Suppressor macrophage treated with lipopolysaccharide for 1 hour (primary cell): ENCODE measurements around the gene TRAF1.
A peak's percentile ranks its signal among the peaks of the same experiment; 100 is the strongest.

Experiments
- DNase-seq, 3 donors: peaks; one replicate each; pipeline ENCODE4 v3.0.0-alpha.2; 2020 to 2022

The TRAF1 gene

DNA sequence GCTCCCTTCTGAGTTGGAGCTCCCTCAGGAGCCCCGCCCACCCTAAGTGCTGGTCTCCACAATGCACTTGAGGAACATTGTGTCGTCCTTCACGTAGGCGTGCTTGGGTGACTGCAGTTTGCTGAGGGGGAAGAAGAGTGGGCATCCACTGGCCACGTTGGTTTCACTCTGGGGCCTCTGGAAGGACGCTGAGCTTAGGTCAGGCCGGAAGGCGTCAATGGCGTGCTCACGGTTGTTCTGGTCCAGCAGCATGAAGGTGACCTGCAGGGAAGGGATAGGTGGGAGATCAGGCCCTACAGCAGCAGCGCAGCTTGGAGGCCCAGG lies 21.7 kb downstream of the TRAF1 start:
- DNase-seq: peak; percentile 67 to 74 (median 73)

DNA sequence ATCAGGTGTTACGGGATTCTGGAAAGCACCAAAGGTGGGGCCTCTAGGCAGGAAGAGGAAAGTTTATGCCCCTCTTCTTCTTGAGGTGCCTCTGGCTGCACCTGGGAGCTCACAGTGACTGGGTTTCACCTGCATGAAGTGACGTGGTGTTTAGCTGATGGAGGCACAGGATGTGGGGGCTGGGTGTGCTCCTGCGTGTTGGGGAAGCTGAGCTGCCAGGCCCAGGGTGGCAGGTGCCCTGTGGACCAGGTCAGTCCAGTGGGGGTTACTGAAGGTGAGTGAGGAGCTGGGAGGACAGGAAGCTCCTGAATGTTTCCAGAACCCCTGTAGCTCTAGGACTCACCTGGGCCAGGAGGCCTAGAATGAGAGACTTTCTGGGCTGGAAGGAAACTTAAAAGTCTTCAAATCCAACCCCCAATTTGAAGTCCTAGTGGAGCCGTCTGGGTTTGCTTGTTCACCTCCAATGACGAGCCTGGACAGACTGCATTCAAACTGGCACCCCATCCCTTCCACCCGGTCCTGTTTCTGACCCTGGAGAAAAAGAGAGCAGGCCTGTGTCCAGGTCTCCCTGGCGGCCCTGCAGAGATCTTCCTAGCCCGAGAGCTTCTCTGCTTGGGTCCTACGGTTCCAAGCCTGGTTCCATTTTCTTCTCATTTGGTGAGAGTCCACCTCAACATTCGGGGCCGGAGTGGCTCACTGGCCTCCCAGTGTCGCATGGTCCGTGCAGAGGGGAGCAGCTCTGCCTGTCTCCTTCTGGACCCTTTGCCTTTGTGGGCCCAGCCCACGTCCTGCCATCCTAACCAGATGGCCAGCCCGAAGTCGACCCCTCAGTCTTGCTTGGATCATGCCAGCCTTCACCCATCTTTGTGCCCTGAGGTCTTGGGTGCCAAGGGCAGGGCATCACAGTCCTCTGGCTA lies 22.3 kb downstream of the TRAF1 start:
- peak; percentile 43 to 65 (median 59) for DNase-seq

DNA sequence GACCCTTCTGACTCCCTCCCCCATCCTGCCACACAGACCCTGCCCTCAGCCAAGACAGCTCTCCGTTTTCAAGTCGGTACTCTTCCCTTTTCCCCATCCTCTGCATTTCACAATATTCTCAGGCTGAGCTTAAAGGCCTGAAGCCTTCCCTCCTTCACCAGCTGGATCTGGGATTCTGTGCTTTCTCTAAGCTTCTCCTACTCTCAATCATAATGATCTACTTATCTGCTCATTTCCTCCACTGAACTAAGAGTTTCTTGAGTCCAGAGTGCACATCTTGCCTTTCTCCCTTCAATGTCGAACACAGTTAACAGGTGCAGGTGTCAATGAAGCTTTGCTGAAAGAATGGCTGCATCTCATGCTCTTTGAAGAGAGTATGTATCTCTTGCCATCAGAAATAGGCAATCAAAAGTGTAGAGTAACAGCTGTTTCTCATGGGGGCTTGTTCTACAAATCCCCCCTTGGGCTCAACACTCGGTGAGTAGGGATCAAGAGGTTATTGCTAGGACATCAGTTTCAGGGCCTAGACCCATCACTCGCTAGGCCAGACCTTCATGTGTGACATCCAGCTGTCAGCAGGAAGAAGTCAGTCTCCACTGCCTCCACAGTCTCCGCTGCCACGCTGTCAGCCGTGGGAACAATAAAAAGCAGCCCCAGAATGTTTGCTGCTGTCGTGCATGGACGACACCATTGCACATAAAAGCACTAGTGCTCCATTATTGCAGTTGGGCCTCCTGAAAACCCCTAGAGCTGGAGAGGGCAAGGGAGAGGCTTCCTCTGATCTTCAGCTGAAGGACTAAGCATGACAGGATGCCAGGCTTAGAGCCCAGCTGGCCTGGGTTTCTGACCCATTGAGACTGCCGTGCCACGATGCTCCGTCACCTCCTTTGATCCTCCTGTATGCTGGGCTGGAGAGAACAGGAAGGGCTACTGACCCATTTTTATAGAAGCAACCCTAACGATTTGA lies 23.7 kb downstream of the TRAF1 start:
- DNase-seq: peak in 2 of 3 donors; percentile 67 to 68

DNA sequence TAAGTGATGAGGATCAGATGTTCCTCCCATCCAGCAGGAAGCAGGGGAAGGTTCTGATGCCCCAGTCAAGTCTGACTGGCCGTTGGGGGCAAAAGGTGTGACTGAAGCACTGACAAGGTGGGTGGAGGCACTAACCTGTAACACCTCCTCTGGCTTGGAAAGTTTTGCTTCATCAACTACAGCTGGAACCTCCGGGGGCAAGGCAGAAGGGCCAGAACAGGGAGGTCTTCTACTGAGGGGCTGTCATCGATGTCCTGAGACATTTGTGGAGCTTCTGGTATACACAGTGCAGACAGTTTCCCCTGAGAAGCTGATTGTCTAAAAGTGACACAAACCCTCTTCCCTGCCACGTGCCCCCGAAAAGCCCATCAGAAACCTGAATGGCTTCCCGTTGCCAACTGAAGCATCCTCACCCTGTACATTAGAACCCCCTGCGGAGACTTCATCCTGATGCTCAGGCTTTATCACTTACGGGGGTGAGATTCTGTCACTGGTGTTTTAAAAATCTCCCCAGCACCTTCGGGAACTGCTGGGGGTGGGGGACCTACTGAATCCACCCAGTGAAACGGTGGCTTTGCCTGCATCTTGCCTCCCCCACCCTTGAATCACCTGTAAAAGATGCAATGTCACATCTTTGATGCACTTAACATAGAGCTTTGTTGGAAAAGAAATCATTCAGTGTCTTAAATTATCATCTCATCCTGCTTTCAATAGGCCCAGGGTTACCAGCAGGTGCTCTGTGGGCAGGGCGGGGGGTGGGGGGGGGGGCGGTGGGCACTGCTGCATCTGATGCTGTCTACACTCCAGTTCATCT lies 24.6 kb downstream of the TRAF1 start:
- DNase-seq: peak; percentile 33 to 66 (median 62)

DNA sequence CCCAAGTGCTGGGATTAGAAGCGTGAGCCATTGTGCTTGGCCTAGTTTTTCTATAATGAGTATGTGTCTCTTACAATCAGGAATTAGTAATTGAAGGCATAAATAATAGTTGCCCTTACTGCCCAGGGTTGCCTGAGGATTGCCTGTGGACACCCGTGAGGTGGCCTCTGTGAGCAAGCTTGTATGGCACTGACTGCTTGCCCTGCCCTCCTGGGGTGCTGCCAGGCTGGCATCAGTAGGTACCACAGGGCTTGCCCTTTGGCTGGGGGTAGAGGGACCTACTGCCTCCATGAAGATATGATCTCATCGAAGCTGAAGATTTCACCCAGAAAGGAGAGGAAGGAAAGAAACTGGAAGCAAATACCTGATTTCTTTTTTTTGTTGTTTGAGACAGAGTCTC lies 25.8 kb downstream of the TRAF1 start:
- DNase-seq: peak; percentile 47 to 72 (median 61)

DNA sequence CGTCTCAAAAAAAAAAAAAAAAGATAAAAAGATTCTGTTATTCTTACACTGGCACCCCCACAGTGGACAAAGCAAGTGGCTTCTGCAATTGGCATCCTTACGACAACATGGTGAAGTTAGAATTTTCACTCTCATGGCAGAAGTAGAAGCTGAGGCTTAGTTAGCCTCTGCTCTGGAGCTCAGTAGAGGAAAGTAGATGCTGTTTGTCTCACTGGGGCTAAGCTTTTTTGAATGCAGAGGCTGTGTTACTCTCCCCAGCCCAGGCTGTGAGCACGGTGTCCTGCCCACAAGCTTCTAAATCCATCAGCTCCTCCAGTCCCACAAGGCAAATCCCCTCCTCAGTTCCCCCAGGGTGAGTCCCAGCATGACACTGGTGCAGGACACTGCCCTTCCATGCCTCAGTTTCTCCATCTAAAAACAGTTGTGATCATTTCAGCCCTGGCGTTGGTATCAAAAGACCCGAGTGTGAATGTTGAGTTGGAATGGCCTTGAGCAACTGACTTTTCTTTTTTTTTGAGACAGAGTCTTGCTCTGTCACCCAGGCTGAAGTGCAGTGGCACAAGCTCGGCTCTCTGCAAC lies 27.0 kb downstream of the TRAF1 start:
- peak; percentile 55 to 67 (median 66) for DNase-seq

DNA sequence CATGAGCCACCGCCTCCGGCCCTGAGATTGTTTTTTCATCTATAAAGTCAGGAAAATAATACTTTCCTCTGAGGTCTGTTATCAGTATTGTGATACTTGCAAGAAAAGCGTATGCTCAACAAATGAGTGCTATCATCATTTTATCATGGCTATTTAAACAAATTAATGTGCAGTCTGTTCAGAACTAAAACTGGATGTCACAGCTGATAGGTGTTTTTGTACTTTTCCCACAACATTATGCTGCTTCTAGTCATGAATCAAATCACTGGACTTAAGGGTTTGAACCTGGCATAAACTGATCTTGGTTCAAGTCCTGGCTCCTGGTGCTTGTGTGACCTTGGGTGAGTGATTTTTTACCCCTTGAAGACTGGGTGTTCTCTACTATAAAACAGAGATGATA lies 28.2 kb downstream of the TRAF1 start:
- peak in 2 of 3 donors; percentile 57 to 65 for DNase-seq

DNA sequence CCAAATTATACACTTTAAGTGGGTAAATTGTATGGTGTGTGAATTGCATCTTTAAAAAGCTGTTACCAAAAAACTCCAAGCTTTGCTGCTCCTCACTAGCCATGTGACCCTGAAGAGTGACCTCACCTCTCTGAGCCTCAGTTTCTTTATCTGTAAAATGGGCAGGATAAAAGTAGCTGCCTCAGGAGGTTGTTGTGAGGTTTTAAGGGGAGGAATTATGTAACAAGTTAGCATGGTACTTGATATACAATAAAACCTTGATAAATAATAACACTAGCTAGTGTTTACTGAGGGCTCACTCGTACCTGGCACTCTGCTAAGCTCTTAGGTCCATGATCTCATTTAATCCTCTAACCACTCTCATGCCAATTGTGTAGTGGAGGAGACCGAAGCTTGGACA lies 30.6 kb downstream of the TRAF1 start:
- peak; percentile 80 to 87 (median 84) for DNase-seq

DNA sequence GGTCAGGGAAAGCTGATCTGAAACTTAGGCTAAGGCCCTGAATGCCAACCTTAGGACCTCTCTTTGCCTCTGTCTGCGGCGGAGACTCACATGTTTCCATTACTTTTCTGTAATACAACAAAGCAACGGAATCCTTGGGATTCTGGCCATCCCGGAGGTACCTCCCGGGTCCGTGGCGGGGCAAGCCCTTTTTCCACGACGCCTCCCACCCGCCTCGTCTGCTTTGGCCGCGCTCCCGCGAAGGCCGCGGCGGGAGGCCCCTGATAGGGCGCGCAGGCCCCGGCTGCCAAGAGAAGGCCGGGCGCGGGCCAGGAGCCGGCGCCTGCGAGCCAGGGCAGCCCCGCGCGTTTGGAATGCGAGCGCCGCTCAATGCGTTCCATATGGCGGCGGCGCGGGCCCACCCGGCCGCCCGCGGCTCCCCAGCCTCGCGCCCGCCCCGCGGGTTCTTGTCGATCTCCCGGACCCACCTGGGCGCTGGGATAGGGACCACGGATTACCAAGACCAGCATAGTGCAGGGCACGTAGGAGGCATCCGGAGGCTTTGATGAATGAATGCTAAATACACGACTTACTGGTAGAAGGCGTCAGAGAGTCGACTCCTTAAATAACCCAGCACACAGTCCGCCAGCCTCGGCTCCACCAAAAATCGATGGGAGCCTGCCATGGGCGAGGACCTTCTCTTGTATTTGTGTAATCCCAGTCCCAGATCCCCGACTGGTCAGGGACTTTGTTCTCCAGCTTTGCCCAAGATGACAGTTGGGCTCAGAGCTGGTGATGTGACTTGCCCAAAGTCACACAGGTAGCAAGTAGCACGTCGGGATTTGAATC lies 32.1 kb downstream of the TRAF1 start:
- DNase-seq: peak; percentile 78 to 87 (median 85)

DNA sequence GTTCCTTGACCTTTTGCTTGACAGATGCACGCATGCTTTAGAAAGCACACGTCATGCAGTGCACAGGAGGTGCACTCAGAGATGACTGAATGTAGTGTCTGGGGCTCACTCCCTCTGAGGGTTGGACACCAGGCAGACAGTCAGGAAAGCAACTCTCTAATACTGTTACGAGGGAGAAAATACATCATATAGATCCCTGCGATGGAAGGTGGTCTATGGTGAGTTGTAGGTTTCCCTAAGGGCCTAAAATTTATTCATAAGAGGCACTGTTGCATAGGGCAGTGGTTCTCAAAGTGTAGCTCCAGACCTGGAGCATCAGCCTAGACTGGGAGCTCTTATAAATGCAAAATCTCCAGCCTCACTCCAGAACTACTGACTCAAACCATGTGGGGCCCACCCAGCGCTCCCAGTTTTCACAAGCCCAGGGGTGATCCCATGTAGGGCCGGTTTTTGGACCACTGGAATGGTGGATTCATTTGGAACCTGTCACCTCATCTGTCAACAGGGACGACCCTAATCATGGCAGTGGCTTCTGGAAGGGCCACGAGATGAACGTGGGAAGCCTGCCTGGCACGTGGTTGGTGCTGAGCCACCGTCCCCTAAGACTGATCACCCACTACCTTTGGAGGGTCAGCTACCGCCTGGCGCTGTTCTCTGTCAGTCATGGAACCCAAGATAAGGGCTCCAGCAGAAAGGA lies 32.8 kb downstream of the TRAF1 start:
- DNase-seq: peak; percentile 75 to 80 (median 79)

DNA sequence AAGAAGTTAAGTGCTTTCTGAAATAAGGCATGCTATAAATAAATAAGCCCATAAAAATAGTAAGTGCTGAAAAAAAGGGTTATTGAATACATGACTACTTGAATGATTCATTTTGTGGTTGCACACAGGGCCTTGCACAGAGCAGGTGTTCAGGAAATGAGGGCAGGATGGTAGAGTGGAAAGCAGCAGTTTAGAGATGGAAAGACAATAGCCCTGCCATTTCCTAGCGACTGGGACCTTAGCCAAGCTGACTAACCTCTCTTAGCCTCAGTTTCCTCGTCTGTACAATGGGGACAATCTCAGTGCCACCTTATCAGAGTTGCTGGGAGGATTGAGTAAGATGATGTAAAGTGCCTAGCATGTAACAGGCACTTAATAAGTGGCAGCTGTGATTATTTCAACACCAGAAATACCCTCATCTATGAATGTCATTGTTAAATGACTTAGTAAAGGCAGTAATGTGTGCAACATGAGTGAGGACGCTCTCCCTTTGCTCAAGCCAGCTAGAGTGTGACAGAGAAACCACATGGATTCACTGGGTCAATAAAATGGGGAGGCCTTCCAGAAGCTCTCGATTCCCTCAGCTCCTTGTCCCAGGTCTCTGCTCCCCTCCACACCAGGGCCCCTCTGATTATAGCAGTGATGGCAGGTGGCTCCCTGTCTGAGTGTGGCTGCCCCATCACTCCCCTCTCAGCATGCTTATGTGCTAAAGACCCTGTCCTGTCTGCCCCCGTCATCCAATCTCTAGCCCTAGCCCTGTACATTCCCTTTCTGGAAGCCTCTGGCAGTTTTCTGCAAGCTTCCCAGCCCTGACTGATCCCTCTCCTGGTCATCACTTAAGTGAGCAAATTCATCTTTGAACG lies 33.6 kb downstream of the TRAF1 start:
- DNase-seq: peak; percentile 77 to 81 (median 78)

DNA sequence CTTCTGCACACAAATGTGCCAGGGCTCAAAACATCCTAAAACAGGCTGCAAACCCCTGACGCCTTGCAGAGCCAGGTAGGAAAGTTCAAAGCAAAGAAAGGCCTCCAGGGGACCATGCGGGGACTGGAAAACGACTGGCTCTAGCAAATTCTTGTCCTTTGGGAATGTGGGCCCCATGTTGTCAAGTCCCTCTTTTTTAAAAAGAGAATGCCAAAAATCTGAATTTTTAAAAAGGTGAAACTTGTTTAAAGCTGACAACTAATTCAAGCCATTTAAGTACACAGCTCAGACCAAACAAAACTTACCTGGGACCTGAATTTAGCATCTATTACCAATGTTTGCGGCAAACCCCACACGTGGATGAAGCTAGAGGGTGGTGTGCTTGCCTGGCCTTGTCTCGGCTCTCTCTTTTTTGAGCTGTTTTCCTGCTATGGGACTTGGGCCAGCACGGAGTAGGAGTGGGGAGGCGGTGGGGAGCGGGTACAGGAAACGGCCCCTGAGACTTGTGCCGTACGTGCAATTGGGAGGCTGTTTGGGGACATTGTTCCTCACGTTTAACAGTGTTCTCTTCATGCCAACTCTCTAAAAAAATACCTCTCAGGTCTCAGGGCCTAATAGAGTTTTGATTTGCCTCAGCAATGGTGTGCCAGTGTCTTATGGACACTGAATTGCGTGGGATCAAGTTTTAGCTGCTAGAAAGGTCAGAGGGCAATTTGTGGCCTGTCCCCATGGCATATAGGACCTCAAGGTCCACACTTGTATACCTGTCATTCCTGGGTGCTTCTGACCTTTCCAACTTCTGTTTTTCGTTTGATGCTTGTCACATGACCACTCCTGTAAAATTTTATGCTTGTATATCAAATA lies 34.5 kb downstream of the TRAF1 start:
- DNase-seq: peak in 2 of 3 donors; percentile 67 to 72

DNA sequence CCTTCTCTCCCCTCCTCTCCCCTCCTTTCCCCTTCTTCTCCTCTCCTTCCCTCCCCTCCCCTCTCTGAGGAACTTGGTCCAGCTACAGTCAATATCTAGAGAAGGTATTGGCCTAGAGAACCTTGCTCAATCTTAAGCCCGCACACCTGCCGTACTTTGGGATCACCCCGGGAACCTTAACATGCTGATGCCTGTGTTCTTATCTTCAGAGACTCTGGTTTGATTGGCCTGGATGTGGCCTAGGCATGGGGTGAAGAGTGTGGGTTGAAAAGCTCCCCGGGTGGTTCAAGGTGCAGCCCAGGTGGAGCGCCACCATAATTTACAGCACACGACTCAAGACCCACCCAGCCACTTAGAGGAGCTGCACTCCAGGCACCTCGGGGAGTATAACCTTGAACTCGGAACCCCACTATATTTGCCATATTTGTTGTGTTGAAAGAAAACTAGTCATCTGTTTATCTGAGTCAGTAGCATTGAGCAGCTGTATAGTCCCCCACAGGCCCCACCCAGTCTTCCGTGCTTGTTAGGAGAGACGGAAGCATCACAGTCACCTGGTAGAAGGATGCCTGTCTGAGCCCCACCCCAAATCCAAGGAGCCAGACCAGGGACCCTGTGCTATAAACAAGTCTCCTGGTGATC lies 35.2 kb downstream of the TRAF1 start:
- peak; percentile 61 to 73 (median 65) for DNase-seq

DNA sequence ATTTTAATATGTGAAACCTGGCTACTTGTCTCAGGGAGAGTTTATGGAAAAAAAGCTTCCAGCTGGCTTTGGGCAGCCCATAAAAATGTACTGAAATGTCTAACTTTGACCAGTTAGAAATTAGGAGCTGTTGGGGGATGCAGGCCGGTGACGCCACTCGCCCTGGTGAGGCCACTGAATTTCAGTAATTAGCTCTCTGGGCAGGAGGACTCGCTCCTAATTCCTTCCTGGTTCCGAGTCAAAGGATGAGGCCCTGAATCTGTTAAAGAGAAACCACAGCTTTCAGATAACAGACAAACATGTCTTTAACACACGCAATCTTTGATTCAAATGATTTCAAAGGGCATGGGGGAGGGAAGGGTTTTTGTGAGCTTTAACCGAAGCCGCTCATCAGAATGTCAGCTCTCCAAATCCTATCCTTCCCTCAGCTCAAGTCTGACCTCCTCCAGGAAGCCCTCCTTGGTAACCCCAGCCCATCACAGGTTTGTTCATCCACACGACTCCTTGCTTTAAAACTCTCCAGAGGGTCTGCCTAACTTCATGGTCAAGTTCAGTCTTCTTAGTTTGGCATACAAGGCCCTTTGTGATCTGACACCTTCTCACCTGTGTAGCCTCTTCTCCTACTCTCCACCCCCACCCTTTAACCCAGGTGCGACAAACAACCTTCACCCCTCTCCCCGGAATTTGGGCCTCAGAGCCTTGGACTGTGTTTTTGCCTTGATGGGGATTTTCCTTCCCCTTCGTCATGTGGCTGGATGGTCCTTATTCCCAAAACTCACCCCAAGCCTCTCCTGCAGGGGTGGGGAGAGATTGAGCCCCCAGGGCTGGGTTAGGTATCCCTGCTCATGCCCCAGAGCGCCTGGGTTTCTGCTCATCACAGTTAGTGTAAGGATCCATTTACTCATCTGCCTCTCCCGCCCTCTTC lies 36.0 kb downstream of the TRAF1 start:
- peak; percentile 62 to 71 (median 68) for DNase-seq

DNA sequence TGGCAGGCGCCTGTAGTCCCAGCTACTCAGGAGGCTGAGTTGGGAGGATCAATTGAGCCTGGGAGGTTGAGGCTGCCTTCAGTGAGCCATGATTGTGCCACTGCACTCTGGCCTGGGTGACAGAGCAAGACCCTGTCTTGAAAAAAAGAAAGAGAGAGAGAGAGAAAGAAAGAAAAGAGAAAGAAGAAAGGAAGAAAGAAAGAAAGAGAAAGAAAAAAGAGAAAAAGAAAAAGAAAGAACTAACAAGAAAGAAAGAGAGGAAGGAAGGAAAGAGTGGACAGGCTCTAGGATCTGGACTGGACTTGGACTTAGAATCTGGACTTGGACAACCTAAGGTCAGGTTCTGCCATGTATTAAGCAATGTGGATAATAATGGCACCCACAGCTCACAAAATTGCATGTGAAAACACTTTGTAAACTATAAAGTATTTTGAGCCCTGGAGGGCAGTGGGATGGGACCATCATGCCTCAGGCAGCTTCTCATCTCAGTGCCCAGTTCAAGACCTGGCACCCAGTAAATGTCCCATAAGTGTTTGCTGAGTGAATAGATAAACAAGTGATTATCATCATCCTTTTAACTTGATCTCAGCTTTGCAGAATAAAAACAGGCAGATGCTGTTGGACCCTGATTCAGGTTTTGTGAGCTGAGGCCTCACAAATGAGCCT lies 36.9 kb downstream of the TRAF1 start:
- peak in 2 of 3 donors; percentile 48 to 66 for DNase-seq

DNA sequence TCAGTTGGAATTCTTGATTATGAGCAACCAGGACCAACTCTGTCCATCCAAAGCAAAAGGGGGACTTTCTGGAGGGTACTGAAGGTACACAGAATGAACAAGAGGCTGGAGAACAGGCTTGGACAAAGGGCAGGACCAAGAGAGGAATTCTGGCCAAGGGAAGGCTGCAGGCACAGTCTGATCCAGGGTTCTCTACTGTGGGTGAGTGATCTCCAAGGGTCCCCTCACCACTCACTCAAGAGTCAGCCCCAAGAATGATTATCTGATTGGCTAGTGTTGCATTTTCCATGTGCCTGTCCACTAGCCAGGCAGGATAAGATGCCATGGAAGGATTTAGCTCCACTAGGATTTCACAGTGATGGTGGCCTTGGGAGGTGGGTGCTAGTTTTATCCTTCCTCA lies 38.0 kb downstream of the TRAF1 start:
- DNase-seq: peak in 1 of 3 donors; percentile 54
